HFF-Myc (cell line): Measurements from ENCODE around the gene PEX5L.

Experiments used
- DNase-seq: peaks from one replicate; pipeline ENCODE4 v3.0.0-alpha.2; 2011; ENCODE audit warnings: low read depth; ENCODE audit errors: extremely low read depth
- H3K4me3 ChIP-seq: replicated peaks from 2 replicates; pipeline ENCODE4 v1.5.1; 2011; ENCODE audit warnings: low read depth, mild to moderate bottlenecking, control low read depth, low read length
- TF ChIP-seq, protein P1 (sequence below): IDR thresholded peaks from 2 replicates; pipeline ENCODE4 v1.5.1; 2012; ENCODE audit warnings: mild to moderate bottlenecking, low read depth, low read length, control low read depth; ENCODE audit errors: missing control alignments

Gene PEX5L

DNA sequence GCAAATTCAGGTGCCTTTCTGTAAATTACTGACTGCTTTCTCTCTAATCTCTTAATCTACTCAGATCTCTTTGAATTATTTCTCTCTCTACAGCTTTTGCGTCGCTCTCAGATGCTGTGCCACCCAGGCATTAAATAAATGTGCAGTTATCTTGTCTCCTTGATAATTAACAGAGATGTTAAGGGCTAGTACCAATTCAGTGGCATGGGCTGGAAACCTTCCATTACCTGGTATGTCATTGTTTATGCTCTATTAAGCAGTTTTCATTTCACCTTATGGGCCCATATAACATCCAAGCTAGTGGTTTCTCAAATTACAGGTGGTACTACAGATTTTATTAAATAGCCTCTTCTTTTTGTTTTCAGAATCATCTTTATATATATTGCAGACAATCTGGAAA, 66.0 kb downstream of the PEX5L start:
- TF ChIP-seq, protein P1, sequence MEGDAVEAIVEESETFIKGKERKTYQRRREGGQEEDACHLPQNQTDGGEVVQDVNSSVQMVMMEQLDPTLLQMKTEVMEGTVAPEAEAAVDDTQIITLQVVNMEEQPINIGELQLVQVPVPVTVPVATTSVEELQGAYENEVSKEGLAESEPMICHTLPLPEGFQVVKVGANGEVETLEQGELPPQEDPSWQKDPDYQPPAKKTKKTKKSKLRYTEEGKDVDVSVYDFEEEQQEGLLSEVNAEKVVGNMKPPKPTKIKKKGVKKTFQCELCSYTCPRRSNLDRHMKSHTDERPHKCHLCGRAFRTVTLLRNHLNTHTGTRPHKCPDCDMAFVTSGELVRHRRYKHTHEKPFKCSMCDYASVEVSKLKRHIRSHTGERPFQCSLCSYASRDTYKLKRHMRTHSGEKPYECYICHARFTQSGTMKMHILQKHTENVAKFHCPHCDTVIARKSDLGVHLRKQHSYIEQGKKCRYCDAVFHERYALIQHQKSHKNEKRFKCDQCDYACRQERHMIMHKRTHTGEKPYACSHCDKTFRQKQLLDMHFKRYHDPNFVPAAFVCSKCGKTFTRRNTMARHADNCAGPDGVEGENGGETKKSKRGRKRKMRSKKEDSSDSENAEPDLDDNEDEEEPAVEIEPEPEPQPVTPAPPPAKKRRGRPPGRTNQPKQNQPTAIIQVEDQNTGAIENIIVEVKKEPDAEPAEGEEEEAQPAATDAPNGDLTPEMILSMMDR: no peak
- H3K4me3 ChIP-seq: no peak overlapping the region
- DNase-seq: no peak

DNA sequence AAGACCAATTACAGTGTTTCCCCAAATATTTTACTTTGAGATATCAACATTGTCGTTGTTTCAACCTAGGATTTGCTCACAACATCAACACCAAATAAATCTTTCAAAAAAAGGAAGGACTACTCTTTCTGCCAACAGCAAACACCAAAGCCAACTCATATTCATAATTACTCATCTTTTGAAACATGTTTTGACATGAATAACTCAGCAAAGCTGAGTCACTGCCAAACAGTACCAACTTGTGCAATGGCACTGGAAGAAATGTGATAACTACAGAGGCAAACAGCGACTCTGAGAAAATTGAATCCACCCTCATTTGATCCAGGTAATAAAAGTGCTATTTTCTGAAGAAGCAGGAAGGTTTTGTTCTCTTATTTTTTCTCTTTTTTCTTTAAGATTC, 67.2 kb downstream of the PEX5L start:
- DNase-seq: no peak
- TF ChIP-seq, protein P1: no peak
- H3K4me3 ChIP-seq: no peak overlapping the region

DNA sequence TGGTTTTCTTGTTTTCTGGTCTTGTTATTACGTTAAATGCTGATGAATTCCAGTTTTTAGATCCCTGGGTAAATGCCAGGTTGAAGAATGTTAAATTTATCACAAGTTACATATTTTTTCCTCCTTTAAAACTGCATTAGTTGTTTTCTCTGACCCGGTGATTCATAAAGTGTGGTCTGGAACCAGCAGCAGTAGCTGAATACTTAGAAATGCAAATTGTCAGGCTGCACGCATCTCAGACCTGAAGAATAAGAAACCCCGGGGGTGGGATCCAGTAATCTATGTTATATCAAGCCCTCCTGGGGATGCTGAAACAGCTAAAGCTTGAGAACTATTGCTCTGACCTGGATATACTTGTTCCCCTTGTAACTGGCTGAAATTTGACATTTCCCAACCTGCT, 69.1 kb downstream of the PEX5L start:
- DNase-seq: no peak
- no peak overlapping the region for H3K4me3 ChIP-seq
- TF ChIP-seq, protein P1: no peak

DNA sequence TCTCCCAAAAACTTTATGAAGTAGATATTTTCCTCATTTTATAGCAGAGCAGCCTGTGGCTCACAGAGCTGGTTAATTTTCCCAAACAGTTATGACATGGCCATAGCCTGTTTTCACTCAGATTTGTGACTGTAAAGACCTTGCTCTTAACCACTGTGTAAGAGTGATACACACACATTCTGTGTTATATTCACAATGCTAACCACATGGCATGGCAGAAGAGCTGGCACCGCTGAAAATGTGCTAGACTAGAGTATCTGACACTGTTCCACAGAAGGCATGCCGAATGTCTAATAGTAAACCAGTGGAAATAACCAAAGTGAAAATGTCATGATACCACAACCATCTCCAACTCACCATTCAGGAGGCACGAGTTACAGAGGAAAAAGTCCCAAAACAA, 71.8 kb downstream of the PEX5L start:
- TF ChIP-seq, protein P1: no peak
- DNase-seq: no peak
- H3K4me3 ChIP-seq: no peak overlapping the region

DNA sequence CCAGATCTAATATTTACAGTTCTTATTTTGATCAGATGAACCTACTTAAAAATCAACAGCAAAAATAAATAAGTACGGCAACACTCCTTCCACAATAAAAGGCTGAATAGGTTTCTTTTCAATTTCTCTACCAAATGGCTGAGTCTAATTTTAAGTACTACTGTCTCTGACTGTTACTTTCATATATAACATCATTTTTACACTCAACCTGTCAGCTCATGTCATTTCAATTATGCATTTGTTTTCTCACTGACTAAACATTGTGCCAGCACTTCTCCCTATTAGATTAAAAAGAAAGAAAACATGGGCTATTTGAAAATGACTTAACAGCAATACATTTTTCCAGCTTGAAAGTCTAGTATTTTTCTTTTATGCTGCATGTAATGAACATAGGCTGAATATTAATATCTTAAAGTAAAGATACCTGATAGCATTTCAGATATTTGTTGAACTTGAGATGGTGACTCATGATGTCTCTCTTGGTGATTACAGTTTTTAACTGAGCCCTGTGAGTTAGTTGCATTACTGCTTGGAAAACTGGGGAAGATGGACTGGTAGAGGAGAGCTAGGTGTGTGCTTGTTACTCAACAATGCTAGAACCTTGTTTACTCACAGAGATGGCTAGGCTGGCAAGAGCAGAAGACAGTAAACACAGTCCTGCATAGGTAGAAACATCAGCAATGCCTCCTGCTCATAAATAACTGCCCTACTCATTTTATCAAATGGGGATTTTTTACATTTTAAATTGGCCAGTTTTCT, 73.9 kb downstream of the PEX5L start:
- DNase-seq: no peak
- no peak overlapping the region for H3K4me3 ChIP-seq
- TF ChIP-seq, protein P1: no peak

DNA sequence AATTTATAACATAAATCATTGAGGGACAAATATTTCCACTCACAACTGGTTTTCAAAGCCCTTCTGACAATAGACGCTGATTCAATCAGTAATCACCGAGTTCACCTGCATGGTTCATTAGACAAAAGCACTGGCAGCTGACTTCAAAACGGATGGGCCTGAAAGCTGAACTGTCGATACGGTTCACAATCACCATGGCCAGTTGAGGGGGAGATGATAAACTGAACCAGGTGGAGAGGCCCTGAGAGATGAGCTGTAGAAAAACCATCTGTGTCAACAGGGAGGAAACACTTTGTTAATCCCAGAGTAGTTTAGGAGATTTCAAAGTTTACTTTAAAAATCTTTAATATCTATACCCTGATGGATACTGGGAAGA, 75.0 kb downstream of the PEX5L start:
- TF ChIP-seq, protein P1: no peak
- no peak overlapping the region for H3K4me3 ChIP-seq
- no peak for DNase-seq

DNA sequence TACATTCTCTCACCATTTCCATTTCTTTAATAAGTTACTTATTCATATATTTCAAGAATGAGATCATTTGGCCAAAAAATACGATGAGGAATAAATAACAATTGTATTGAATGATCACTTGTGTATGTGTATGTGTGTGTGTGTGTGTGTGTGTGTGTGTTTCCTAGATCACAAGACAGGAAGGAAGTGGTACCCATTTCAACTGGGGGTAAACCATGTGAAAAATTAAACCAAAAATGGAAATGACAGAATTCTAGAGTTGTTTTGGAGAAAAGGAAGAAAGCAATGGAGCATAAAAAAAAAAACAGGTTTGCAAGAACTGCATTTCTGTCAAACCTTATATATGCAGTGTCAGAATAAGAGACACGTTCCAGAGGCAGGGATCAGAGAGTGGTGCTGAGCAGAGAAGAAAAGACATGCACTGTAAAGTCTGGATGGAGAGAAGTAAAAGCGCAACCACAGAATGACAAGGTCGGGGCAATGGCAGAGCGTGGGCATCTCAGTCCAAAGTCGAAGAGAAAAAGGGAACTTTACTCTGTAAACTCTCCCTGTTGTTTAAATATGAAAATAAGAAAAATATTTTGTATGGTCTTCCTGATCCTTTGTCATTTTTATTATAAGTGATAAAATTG, 75.5 kb downstream of the PEX5L start:
- DNase-seq: no peak
- TF ChIP-seq, protein P1: no peak
- H3K4me3 ChIP-seq: no peak overlapping the region
